HG03439 (cell line): Measurements from ENCODE around the gene NRBF2.
A peak's percentile ranks its signal among the peaks of the same experiment; 100 is the strongest.
"Not testable (repeated sequence)": the region's sequence is repeated elsewhere in the genome, so short reads cannot be mapped to it uniquely, and the experiment has no call there.

Experiments
- ATAC-seq: cut with Tn5 transposase; IDR thresholded peaks from one replicate; pipeline ENCODE4 v1.9.1; 2021; ENCODE audit warnings: mild to moderate bottlenecking, moderate library complexity; ENCODE audit not compliant: unreplicated experiment

Gene NRBF2

DNA sequence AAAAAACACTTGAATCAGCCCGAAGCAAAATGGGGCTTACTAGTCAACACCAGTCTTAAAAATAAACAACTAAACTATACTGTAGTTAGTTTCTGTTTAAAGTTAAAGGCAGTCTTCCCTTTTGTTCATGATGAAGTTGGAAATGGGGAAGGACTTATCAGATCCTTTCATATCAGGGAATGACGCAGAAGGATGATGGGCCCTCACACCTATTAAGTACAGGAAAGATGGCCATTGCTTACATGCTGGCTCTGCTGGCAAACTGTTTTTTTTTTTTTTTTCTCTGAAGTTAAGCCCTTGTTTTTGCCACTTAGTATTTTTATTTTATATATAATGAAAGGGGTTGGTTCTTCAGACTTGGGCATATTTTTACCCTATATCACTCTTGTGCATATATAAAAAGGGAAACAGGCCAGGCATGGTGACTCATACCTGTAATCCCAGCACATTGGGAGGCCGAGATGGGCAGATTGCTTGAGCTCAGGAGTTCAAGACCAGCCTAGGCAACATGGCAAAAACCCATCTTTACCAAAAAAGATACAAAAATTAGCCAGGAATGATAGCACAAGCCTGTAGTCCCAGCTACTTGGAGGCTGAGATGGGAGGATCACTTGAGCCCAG is 16.6 kb upstream of the NRBF2 start:
- no peak for ATAC-seq

DNA sequence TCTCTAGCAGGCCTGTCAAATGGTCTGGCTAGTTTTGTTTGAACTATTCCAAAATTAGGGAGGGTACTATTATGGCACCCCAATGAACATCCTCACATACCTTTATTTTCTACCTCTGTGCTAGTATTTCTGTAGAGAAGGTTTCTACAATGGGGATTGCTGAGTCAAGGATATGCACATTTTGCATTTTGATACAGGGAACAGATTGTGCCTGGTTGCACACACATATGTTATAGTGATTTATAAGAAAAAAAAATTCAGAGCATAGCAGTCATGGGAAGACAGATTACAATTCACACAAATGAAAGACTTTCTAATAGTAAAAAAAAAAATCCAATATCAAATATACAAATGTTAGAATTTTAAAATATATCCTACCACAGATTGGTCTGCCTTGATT is 14.1 kb upstream of the NRBF2 start:
- ATAC-seq = no peak

DNA sequence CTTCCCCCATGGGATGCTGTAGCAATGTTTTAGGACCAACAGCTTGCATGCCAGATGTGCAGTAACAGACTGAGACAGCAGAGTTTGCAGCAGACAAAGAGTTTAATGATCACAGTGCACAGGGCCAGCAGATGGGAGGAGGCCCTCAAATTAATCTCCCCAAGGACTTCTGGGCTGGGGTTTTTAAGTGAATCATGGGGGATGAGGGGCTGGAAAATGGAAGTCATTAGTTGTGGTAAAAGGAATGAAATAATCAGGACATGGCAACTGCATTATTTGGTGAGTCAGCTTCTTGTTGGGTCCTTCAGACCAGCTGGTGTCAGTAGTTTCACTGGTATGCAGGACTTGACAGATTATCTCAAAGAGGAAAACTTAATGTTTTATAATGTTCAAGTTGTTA is 12.6 kb upstream of the NRBF2 start:
- no peak for ATAC-seq

DNA sequence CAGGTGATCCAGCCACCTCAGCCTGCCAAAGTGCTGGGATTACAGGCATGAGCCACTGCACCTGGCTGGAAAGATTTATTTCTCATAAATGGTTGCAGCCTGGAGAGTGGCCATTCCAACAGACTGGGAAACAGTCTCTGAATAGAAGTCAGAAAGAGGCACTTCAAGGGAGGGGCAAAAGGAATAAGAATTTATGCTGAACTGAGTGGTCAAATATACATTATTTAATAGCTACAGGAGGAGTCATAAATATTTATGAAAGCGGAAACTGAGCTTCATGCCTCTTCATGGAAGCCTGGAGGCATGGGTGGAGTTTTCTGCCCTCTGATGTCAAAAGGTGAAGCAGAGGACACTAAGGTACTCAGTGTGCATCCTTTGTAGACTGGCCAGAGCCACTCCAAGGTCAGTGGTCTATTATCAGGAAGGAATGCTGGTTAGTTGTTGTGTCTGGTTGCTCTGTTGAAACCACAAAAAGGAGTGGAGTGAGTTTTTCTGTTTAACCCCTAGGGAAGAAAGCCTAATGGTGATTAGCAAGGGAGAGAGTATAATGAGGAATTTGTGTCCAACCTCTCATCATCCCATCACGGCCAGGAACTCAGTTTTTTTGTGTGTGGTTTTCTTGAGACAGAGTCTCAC is 9.3 kb upstream of the NRBF2 start:
- no peak for ATAC-seq

DNA sequence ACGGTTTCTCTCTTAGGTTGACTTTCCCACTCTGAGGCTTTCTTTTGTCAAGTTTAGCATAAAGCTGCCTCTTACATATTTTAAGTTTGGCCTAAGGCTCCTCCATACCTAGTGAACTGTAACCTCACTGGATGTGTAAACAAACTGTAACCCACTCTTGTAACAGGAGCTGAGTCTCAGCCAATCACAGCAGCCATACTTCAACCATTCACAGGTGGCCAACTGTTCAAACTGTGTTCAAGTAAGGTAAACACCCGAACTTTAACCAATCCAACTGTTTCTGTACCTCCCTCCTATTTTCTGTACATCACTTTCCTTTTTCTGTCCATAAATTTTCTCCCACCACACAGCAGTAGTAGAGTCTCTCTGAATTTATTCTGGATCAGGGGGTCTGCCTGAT is 7.7 kb upstream of the NRBF2 start:
- ATAC-seq = no peak

DNA sequence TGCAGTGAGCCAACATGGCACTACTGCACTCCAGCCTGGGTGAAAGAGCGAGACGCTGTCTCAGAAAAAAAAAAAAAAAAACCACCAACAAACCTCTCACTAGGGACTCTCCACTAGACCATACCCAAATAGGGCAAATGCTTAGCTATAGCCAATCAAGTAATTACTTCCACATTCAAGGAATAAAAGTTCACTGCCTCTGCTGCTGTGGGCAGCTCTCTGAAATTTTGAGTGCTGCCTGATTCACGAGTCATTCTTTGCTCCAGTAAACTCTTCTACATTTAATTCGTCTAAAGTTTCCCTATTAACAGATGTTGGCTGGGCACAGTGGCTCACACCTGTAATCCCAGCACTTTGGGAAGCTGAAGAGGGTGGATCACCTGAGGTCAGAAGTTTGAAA is 4.7 kb upstream of the NRBF2 start:
- no peak for ATAC-seq

DNA sequence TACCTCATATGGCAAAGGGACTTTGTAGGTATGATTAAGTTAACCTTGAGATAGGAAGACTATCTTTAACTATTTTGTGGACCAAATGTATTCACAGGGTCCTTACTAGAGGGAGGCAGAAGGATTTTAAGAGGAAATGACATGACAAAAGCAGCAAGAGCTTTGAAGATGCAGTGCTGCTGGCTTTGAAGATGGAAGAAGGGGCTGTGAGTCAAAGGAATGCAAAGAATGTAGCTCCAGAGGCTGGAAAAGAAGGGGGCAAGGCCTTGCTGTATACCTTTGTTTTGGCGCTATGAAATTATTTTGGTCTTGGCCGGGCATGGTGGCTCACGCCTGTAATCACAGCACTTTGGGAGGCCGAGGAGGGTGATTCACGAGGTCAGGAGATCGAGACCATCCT is 3.2 kb upstream of the NRBF2 start:
- ATAC-seq = no peak

DNA sequence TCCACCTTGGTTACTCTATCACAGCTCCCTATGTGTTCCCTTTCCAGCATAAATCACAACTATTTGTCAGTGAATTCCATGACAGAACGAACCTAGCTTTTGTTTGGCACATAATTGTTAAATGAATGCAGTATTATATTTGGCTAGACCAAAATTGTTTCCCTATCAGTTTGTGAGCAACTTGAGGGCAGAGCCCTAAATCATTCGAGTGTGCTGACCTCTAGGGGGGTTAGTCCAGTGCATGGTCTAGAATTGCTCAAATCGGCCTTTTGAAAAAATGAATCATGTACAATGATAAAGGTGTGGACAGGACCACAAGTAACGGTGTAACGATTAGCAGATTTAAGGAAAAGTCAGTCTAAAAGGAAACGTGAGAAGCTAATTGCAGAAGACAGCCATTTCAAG is 475 bp upstream of the NRBF2 start:
- ATAC-seq = no peak

DNA sequence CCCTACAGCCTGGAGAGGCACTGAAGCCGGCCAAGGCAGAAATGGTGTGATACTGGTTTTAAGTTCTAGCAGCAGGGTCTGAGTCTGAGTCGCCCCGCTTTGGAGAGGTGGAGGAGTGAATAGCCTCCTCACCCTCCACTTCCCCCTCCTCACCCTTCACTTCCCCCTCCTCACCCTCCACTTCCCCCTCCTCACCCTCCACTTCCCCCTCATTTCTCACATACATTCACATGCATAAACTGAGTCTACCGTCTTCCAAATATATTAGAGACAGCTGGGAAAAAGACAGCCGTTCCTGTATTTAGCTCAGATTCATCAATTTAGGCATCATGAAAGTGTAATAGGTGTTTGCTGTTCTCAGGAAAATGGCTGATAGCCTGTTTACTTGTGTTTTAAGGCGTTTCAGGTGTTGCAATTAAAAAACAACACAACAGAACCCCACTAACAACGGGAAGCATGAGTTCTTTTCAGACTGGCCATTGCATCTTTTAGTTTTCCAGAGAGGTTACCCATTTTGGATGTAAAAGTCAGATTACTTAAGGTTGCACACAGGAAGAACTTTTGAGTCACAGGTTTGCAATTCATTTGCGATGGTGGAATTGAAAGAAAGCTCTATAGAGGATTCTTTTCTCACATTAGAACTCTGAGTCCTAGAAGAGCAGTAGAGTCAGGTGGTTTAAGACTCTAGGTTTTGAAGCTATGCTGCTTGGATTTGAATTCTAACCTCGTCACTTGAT is 861 bp downstream of the NRBF2 start:
- ATAC-seq = peak; percentile 0

DNA sequence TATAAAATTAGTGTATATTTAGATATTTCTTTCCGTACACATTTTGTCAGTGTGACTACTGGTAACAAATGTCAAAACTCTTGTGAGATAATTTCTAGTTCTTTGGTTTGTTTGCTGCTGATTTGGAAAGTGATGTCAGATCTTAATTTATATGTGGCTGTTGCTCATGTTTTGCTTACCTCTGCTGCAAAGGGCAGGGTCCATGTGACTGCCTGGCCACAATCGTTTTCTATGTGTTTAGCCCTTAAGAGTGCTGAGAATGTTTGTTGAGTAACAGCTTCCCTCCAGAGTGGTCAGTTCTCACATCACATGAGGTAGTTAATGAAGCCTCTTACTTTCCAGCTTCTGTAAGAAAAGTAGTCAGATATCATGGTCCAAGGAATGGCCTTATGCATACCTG is 4.2 kb downstream of the NRBF2 start:
- no peak for ATAC-seq

DNA sequence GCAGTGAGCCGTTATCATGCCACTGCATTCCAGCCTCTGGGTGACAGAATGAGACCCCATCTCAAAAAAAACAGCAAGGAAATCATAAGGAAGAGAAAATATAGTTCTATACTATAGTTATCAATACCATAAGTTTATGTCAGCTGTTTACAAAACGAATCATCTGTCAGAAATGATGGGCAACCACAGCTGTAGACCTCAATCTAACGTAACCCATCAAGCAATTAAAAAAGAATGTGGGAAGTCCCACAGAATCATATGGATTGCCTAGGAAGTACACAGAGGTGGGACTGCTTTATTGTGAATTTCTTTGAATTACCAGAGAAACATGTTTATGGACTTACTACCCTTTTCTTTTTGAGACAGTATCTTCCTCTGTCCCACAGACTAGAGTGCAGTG is 6.9 kb downstream of the NRBF2 start:
- no peak for ATAC-seq

DNA sequence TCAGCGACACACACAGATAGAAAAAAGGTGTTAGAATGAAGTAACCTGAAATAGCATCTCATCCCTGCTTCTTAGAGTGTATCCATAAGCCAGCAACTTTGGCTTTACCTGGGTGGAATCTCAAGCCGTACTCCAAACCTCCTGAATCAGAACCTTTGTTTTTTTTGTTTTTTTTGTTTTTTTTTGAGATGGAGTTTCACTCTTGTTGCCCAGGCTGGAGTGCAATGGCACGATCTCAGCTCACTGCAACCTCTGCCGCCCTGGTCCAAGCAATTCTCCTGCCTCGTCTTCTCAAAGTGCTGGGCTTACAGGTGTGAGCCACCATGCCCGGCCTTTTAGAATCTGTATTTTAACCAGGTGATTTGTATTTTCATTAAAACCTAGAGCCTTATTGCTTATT is 9.0 kb downstream of the NRBF2 start:
- ATAC-seq = no peak

DNA sequence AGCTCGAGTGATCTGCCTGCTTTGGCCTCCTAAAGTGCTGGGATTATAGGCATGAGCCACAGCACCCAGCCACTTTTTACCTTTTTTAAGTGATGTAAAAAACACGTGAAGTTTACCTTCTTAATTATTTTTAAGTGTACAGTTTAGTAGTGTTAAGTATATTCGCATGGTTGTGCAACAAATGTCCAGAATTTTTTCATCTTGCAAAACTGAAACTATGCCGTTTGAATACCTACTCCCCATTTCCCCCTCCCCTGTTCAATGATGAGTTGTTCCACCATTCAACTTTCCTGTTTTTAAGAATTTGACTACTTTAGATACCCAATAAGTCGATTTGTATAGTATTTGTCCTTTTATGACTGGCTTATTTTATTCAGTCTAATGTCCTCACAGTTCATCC is 10.9 kb downstream of the NRBF2 start:
- no peak for ATAC-seq

DNA sequence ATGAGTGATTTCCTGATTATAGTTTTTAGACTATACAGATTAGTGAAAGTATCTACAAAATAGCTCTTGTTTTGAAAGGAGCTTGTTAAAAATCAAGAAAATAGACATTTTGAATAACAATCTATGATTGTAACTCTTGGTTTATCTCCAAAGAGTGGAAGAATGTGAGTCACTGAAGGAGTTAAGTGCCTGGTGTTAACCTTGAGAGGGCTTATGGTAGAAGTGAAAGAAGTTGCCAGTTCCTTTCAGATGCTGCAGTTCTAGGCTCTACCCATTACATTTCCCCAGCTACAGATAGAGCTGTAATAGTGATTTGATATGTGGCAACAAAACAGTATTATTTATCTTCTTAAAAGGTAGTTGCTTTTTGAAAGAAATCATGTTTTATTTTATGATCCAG is 12.7 kb downstream of the NRBF2 start:
- ATAC-seq = no peak

DNA sequence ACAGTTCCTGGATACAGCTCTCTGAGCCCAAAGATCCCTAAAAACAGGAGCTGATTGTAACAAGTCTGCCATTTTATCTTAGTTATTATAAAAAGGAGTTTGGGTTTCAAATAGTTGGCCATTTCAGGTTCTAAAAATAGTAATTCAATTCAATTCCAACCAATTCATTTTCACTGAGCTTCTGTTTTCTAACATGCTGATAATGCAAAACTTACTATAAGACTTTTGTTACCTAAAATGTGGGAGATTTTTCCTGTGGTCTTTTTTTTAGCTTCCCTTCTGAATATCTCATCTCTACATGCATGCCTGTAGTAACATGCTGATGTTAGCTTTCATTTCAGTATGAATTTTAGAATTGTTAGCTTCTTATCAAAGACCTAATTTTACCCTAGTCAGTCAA is 13.4 kb downstream of the NRBF2 start:
- ATAC-seq = no peak

DNA sequence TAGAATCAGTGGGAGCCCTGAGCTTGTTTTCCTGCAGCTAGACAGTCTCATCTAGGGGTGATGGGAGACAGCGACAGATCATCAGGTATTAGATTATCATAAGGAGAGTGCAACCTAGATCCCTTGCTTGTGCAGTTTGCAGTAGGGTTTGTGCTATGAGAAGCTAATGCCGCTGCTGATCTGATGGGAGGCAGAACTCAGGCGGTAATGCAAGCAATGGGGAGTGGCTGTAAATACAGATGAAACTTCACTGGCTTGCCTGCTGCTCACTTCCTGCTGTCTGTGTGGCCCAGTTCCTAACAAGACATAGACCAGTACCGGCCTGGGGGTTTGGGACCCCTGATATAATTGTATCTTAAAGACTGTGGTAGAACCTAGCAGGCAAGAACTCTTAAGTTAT is 17.6 kb downstream of the NRBF2 start:
- ATAC-seq = no peak

DNA sequence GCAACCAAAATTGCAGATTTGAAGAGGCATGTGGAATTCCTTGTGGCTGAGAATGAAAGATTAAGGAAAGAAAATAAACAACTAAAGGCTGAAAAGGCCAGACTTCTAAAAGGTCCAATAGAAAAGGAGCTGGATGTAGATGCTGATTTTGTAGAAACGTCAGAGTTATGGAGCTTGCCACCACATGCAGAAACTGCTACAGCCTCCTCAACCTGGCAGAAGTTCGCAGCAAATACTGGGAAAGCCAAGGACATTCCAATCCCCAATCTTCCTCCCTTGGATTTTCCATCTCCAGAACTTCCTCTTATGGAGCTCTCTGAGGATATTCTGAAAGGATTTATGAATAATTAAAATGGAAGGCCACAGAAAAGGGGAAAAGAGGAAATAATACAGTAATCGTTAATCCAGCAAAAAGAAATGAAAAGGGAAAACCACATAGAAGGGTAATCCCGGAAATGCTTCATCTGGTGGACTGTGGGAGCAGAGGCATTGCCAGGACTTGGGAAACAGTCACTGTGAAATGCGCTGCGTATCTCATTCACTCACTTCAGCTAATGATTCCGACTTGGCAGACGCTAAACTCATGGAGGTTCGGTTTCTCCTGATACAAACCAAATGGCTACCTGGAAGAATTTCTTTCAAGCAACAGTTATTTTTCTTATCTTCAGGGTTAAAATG is 20.9 kb downstream of the NRBF2 start:
- not testable (repeated sequence) for ATAC-seq

DNA sequence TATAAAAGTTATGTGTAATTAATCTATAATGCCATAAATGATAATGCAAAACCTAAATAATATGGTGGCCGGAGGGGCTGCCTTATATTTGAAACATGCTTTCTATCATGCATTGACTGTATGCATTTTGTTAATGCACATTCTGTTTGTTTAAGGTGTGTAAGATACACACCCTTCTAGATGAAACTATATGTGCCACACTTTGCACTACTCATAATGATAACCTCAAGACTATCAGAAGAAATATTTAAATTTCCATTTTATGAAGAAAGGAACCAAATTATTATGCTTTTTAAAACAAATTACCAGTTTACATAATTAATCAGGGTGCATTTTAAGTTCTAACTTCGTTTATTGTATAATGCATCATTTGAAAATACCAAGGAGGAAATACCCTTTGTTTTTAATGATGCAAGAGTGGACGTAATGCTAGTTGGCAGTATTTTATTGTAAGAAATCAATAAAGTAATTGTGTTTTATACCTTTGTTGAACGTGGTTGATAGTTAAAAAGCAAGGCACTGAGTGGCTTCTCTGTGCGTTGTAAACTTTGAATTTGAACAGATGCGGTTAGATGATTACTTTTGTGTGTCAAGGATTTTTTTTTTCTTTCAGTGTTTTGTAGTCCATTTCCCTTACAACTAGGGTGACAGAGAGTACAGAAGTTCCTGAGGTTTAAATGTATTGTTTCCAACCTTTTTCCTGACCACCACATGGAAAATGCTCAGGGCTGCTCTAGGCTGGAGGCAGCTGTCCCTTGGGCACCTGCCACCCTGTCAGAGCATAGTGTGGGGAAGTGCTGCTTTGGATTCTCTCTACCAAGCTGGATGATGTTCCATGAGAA is 21.6 kb downstream of the NRBF2 start:
- ATAC-seq = no peak

DNA sequence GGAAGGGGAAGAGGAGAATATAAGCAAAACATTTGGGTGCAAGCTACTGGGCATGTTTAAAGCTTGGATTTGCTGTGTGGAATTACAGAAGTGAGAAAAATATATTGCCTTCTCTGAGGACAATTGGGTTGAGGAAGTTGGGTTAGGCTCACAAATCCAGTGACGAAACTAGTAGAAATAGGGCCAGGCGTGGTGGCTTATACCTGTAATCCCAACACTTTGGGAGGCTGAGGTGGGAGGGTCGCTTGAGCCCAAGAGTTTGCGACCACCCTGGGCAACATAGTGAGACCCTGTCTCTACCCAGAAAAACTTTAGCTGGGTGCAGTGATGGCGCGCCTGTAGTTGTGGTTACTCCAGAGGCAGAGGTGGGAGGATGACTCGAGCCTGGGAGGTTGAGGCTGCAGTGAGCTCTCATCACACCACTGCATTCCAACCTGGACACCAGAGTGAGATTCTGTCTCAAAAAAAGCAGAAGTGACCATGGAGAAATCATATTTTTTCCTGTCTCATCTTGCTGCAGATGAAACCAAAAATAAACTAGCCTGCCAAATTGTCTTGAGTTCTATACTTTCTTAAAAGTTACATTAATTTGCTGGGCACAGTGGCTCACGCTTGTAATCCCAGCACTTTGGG is 22.4 kb downstream of the NRBF2 start:
- ATAC-seq = no peak

DNA sequence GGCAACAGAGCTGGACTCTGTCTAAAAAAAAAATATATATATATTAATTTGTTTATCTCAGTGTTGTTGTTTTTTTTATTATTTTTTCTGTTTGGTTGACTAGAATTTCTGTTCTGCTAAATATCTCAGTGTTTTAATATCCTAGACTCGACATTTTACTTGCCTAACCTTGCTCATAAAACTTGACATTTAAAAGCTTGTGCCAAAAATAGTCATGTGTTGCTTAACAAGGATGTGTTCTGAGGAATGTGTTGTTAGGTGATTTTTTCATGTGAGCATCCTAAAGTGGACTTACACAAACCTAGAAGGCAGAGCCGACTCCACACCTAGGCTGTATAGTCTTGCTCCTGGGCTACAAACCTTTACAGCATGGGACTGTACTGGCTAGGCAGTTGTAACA is 23.1 kb downstream of the NRBF2 start:
- ATAC-seq = no peak
